ENCODE measurements around the gene ZNF831. TPM values are rescaled to one million over a fixed set of nuclear protein-coding genes. Genes with fewer than 3 reads are reported as not detected.

Gene ZNF831
- total RNA-seq, 1 donor from 2014 or later = 0.20 TPM

GRCh38 chr20:59247731-59248684 lies 84.4 kb downstream of the ZNF831 start:
- DNase-seq = no peak

GRCh38 chr20:59250293-59250692 lies 86.7 kb downstream of the ZNF831 start:
- no peak for DNase-seq

GRCh38 chr20:59253325-59253724 lies 89.7 kb downstream of the ZNF831 start:
- no peak for DNase-seq

GRCh38 chr20:59253779-59254319 lies 90.2 kb downstream of the ZNF831 start:
- DNase-seq = no peak

- DNase-seq = no peak
Measured at GRCh38 chr20:59255256-59255655, 91.6 kb downstream of the ZNF831 start.

DNA sequence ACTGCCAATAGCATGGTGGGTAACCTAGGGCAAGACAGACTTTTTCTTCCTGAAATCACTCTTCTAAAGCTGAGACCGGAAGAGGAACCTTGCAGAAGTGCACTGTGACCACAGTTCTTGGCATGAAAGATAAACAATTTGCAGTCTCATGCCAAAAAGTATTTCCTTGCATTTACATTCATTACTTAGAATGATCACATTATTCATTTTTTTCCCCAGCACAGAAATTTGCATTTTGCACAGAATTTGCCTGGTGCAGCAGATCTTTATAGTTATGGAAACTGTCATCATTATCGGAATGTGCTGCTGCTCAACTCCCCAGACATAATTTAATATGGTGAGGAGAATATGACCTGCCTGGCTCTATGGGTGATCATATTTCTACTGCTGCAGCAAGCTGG lies 94.6 kb downstream of the ZNF831 start:
- no peak for DNase-seq

DNA sequence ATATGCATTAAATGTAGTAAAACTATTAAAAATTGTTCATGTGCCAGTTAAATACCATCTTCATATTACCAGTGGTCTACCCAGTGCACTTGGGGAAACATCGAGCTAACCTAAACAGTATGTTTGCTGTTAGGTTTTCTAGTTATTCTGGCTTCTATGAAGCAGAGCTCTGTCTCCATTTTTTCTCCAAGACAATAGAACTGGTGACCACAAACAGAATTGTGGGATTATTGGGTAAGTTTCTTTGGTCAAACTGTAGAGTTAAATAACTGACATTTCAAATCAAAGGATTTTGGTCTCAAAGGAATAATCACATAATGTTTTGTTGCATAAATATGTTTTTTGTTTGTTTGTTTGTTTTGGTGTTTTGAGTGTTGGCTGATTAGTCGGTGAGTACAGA lies 96.3 kb downstream of the ZNF831 start:
- no peak for DNase-seq

DNA sequence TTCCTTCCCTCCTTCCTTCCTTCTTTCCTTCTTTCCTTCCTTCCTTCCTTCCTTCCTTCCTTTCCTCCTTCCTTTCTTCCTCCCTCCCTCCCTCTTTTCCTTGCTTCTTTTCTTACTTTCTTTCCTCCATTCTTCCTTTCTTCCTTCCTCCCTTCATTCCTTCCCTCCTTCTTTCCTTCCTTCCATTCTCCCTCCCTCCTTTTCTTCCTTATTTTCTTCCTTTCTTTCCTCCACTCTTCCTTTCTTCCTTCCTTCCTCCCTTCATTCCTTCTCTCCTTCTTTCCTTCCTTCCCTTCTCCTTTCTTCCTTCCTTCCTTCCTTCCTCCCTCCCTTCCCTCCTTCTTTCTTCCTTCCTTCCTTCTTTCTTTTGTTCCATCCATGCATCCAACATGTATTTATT lies 101.7 kb downstream of the ZNF831 start:
- DNase-seq = no peak

- DNase-seq = no peak
Measured at GRCh38 chr20:59268870-59269269, 105.2 kb downstream of the ZNF831 start.

DNA sequence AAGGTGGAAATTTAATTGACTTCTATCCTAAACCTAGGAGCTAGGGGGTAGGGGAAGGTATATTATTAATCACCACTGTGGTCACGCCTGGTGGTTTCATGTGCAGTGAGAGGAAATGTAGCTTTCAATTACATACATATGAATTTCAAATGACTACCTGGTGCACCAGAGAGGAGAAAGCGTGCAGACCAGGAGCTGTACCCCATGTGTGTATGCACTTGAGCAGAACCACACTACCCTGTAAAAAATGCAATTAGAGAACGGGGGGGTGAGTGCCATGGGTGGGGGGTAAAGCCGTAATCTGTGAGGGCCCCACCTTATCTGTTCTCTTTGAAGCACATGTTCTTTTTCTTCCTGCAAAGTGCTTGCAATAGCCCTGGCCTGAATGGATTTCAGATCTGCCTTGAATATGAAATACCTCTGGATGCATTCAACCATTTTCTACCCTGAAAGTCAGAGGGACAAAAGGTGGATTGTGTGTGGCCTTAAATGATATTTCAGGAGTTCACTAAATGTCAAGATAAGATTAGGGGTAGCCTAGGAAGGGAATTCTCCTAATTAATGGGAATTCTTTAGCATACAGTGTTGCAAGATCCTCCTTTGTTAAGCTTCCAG lies 105.9 kb downstream of the ZNF831 start:
- no peak for DNase-seq

DNA sequence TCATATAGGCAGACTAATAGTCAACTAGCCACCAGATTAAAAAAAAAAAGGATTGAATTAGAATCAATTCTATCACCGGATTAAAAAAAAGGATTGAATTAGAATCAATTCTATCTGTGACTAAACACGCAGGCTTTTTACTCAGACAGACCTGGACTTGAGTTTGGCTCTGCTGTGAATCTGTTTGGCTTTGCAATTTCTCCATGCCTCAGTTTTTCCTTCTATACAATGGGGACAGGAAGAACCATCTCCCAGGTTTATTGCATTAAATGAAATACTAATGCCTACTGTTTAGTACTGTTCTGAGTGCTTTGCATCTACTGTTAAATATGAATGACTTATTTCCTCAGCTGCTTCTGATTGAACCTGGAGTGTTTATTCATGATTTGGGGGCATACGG lies 106.8 kb downstream of the ZNF831 start:
- DNase-seq = no peak

- DNase-seq = no peak
Measured at GRCh38 chr20:59273739-59274357, 110.2 kb downstream of the ZNF831 start.

- no peak for DNase-seq
Measured at GRCh38 chr20:59276938-59277337, 113.3 kb downstream of the ZNF831 start.

GRCh38 chr20:59284470-59284869 lies 120.8 kb downstream of the ZNF831 start:
- DNase-seq = no peak

- no peak for DNase-seq
Measured at GRCh38 chr20:59289994-59290393, 126.4 kb downstream of the ZNF831 start.

DNA sequence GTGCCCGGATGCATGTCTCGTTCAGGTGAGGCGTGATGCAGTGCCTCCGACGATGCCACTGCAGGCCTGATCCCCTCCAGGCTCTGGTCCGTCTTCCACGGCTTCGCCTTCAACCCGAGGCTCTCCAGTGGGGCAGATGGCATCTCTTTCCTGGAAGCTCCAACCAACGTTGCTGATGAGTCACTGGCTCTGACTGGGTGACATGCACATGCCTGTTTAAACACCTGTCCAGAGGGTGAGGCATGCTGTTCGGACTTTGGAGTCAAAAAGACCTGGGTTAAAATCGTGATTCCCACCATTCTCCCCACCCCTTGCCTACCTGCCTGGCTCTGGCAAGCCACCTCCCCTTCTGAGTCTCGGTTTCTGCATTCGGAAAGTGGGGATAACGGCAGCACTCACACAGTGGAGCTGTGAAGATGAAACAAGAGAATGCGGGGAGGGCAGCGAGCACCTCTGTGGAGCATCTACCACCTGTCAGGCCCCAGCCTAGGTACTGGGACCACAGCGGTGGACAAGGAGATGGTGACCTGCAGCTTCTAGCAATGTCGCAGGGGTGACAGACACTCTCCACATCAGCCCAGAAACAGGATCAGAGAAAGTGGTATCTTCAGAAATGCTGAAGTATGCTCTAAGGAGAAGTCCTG lies 128.2 kb downstream of the ZNF831 start:
- DNase-seq = no peak

DNA sequence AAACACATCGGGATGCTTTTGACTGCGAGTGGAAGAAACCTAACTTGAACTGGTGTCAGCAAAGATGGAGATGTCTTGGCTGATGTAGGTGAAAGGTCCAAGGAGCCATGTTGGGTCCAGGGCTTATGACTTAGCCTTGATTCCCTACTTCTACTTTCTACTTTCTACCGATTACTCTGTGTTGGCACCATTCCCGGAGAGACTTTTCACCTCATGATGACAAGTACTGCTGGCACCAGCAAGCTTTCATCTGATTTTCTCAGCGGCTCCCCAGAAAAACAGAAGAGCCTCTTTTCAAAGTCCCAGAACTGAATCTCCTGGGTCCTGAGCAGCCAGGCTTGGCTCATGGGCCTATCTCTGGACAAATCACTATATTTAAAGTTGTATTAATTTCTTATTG lies 131.9 kb downstream of the ZNF831 start:
- no peak for DNase-seq

- no peak for DNase-seq
Measured at GRCh38 chr20:59297686-59298085, 134.1 kb downstream of the ZNF831 start.

DNA sequence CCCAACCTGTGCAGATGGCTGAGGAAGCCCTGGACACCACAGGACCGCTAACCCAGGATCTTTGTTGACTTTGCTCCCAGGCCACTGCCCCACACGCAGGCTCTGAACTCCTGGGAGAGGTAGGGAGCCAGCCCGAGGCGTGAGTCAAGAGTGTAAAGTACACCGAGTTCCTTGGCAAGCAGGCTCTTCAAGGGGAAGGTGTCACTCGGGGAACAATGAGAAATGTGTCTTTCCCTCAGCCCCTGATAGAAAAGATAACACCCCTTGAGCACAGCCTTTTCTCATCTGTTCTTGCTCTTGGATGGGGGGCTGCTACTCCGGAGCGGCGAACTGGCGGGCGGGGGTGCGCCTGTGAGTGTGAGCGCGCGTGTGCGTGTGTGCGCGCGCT lies 136.3 kb downstream of the ZNF831 start:
- DNase-seq = no peak

DNA sequence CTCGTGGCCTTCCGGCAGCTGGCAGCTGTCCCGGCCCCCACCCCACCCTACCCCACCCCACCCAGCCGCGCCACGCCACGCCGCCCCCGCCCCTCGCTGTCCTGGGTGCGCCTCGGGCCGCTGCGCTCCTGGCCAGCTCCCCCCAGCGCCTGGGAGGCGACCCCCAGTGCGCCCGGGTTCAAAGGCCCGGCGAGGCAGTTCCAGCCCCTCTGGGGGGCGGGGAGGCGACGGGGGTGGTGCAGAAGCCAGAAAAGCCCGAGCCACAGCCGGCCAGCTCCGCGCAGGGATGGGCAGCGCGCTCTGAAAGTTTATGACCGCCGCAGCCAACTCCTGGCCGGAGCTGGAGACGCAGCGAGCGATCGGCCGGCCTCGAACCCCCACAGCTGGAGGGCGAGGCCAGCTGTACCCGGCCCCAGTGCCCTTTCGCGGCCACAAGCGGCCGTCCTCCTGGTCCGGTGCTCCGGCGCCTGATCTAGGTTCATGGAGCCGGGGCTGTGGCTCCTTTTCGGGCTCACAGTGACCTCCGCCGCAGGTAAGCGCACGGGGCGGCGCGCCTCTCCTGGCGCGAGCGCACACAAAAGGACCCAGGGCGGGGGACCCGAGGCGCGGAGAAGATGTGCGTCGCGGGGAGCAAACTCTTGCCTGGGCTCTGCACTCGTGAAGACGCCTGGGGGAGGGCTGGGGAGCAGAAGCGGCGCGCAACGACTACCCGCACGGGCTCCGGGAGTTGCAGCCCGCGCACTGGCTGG lies 136.9 kb downstream of the ZNF831 start, which contains the start of gene EDN3:
EDN3 (plus strand) TSS at position 279 of the 749 bp plus-strand sequence; CDS start at position 481, 202 bp downstream.
- DNase-seq = no peak

GRCh38 chr20:59301343-59302007 lies 137.9 kb downstream of the ZNF831 start:
- DNase-seq = no peak
